ENCODE results near the gene ASB11.

GRCh38 chrX:15359701-15360100 lies 44.3 kb upstream of the ASB11 start:
- no peak for TF ChIP-seq USF1 (IDR thresholded peaks at IDR 0.05)
- TF ChIP-seq MAX (IDR thresholded peaks at IDR 0.05) = no peak
- TF ChIP-seq CREB1 (IDR thresholded peaks at IDR 0.05; ENCODE audit: low read depth) = no peak

Measured in Ishikawa (cell line).